Ectodermal cell (in vitro differentiated cells): Measurements from ENCODE around the gene LRRC74B. TPM values are rescaled to one million over a fixed set of nuclear protein-coding genes. Genes with fewer than 3 reads are reported as not detected.

Experiments
- H3K27ac ChIP-seq: 2 replicates; pipeline ENCODE4 v1.7.0; 2013; ENCODE audit warnings: mild to moderate bottlenecking, low read depth, low read length; ENCODE audit not compliant: insufficient read depth, poor library complexity, severe bottlenecking
- H3K27me3 ChIP-seq: 2 replicates; pipeline ENCODE4 v1.7.0; 2013; ENCODE audit warnings: mild to moderate bottlenecking, low read length; ENCODE audit not compliant: insufficient read depth, control insufficient read depth, poor library complexity, severe bottlenecking
- H3K36me3 ChIP-seq: one replicate; pipeline ENCODE4 v1.7.0; 2013; ENCODE audit warnings: low read length; ENCODE audit not compliant: control insufficient read depth, insufficient read depth
- H3K4me1 ChIP-seq: one replicate; pipeline ENCODE4 v1.7.0; 2013; ENCODE audit warnings: low read length; ENCODE audit not compliant: control insufficient read depth, insufficient read depth
- H3K4me3 ChIP-seq: 2 replicates; pipeline ENCODE4 v1.7.0; 2013; ENCODE audit warnings: low read depth, low read length, control low read depth; ENCODE audit not compliant: insufficient read depth
- H3K9me3 ChIP-seq: 2 replicates; pipeline ENCODE4 v1.7.0; 2013; ENCODE audit warnings: mild to moderate bottlenecking, low read length, moderate library complexity; ENCODE audit not compliant: control insufficient read depth
- WGBS, 2 experiments: methylation state at CpG; one replicate each; pipeline ENCODE4 v1.1.7; 2013; ENCODE audit warnings: missing lambda C conversion rate in 2 of 2; 5-methylcytosine and 5-hydroxymethylcytosine counted together
- polyA plus RNA-seq, 4 experiments: library from polyadenylated mRNA; stranded (reverse); fragments of 50-300 nt; gene quantifications; one replicate each; pipeline ENCODE4 v1.2.3, GENCODE V29; 2013

LRRC74B gene
- not detected for polyA plus RNA-seq (2013, experiment 1 of 4)
- not detected for polyA plus RNA-seq (2013, experiment 2 of 4)
- polyA plus RNA-seq (2013, experiment 3 of 4) = not detected
- polyA plus RNA-seq (2013, experiment 4 of 4) = not detected

- no peaks in the 10 kb centered on the region for H3K36me3 ChIP-seq
- H3K27ac ChIP-seq = peak within 1 kb of the TSS; percentile 57
- H3K9me3 ChIP-seq = no peaks in the 10 kb centered on the region
- 1% methylated on average over 47 of the region's 47 CpGs for WGBS, 2 experiments
- peak within 1 kb of the TSS; percentile 38 for H3K4me3 ChIP-seq
- H3K4me1 ChIP-seq = peaks cover 14% of the 10 kb centered on the region
- H3K27me3 ChIP-seq = peaks cover 3% of the 10 kb centered on the region
Observed at GRCh38 chr22:21045585-21046294, at the start of gene LRRC74B. LRRC74B (plus strand) TSS chr22:21045946; CDS start chr22:21045987, 41 bp downstream.

DNA sequence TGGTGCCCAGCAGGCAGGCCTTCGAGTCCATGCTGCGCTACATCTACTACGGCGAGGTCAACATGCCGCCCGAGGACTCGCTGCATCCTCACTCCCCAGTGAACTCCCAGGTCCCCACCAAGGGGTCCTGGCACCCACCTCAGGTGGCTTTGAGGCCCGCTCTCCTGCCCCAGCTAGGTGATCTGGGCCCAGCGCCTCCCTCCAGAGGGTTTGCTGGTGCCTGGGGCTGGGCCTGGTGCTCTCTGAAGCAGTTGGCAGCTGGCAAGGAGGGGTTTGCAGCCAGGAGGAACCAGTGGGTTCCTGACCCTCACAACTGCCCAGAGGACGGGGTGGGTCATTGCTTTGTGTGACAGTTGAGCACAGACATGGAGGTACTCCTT, 49.7 kb upstream of the LRRC74B start:
- no peak overlapping the region for H3K27ac ChIP-seq
- H3K4me3 ChIP-seq = no peak overlapping the region
- H3K36me3 ChIP-seq = peaks cover 4% of the 10 kb centered on the region
- WGBS, 2 experiments = 96% methylated on average over 10 of the region's 10 CpGs
- H3K4me1 ChIP-seq = peaks cover 10% of the 10 kb centered on the region
- no peaks in the 10 kb centered on the region for H3K9me3 ChIP-seq
- H3K27me3 ChIP-seq = no peaks in the 10 kb centered on the region

- 94 to 95% methylated on average over 27 of the region's 27 CpGs for WGBS, 2 experiments
- peaks cover 13% of the 10 kb centered on the region for H3K4me1 ChIP-seq
- H3K4me3 ChIP-seq = no peak overlapping the region
- peaks cover 4% of the 10 kb centered on the region for H3K36me3 ChIP-seq
- no peaks in the 10 kb centered on the region for H3K27me3 ChIP-seq
- H3K9me3 ChIP-seq = no peaks in the 10 kb centered on the region
- no peak overlapping the region for H3K27ac ChIP-seq
Observed at GRCh38 chr22:20996598-20997535, 48.9 kb upstream of the LRRC74B start.

DNA sequence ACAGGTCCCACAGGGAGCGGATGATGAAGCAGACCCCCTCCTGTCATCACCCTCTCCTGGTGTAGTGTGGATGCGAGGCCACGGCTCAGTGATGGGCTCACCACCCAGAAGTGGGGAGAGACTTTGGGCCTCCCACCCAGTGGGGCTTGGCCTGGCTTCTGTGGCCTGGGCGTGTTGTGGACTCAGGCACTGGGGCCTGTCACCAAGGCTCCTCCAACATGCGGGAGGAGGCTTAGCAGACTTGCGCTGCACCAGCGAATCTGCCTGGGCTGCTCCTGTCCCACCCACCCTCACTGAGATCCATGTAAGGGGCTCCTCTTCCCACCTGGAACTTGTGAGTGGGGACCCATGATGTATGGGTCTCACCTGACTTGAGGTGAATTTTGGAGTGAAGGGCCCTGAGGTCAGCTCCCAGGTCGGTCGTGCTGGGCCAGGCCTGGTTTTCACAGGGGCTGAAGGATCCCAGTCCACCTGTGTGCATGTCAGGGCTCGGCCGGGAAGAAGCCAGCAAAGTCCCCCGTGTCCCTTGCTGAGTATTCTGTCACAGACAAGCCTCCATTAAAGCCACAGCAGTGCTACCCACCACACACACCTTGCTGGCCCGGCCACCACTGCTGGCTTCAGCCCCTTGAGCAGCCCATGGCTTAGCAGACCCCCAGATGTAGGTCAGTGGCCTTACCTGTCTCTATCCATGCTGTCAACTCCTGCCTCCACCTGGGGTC, 48.0 kb upstream of the LRRC74B start:
- no peak overlapping the region for H3K4me3 ChIP-seq
- WGBS, 2 experiments = 91 to 94% methylated on average over 13 of the region's 13 CpGs
- H3K4me1 ChIP-seq = peaks cover 13% of the 10 kb centered on the region
- no peak overlapping the region for H3K27ac ChIP-seq
- H3K9me3 ChIP-seq = no peaks in the 10 kb centered on the region
- peaks cover 4% of the 10 kb centered on the region for H3K36me3 ChIP-seq
- no peaks in the 10 kb centered on the region for H3K27me3 ChIP-seq

GRCh38 chr22:20998411-20999336, 47.1 kb upstream of the LRRC74B start:
- Histone ChIP-seq H3K9me3 (no peaks in the 10 kb centered on the region), H3K4me3 (no peak overlapping the region), H3K27ac (no peak overlapping the region), H3K27me3 (no peaks in the 10 kb centered on the region), H3K4me1 (peaks cover 13% of the 10 kb centered on the region), H3K36me3 (peaks cover 4% of the 10 kb centered on the region)
- WGBS, 2 experiments = 80 to 82% methylated on average over 7 of the region's 7 CpGs

DNA sequence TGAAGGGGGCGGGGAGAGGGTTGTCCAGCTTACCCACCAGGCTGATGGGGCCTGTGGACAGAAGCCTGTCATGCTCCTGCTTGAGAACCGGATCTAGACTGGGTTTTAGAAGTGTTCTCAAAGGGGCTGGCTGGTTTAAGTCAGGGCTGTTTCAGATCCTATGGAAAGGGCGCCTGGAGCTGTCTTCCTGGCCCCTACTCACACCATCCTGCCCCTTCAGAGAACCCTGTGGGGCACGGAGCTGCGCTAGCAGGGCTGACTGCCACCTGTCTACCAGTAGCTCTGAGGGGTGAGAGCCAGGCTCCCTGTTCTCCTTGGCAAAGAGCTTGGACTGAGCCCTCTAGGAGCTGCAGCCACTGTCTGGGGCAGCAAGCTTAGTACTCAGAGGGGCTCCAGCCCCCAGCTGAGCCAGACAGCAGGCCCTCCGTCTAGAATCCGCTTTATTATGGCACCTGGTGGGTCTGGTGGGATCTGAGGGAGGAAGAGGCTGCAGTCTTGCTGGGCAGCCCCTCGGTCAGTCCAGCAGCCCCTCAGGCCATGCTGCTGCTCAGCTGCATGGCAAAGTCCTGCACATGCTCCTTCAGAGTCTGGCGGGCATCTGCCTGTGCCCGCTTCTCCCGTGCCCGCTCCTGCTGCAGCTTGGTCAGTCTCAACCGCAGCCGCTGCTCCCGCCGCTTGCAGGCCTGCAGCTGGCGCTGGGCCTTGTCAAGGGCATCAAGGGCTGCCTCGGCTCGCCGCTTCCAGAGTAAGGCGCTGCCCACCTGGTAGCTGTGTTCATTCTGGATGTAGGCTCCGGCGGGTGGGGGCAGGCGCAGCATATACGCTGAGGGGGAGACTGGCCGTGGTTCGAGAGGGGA, 46.2 kb upstream of the LRRC74B start:
- no peaks in the 10 kb centered on the region for H3K9me3 ChIP-seq
- peaks cover 13% of the 10 kb centered on the region for H3K4me1 ChIP-seq
- peaks cover 4% of the 10 kb centered on the region for H3K36me3 ChIP-seq
- 95 to 96% methylated on average over 27 of the region's 27 CpGs for WGBS, 2 experiments
- no peak overlapping the region for H3K4me3 ChIP-seq
- no peak overlapping the region for H3K27ac ChIP-seq
- no peaks in the 10 kb centered on the region for H3K27me3 ChIP-seq

GRCh38 chr22:21000207-21000986, 45.3 kb upstream of the LRRC74B start:
- WGBS, 2 experiments = 85 to 87% methylated on average over 22 of the region's 22 CpGs
- H3K27ac ChIP-seq = no peak overlapping the region
- peak overlapping the region; percentile 58 for H3K4me3 ChIP-seq

DNA sequence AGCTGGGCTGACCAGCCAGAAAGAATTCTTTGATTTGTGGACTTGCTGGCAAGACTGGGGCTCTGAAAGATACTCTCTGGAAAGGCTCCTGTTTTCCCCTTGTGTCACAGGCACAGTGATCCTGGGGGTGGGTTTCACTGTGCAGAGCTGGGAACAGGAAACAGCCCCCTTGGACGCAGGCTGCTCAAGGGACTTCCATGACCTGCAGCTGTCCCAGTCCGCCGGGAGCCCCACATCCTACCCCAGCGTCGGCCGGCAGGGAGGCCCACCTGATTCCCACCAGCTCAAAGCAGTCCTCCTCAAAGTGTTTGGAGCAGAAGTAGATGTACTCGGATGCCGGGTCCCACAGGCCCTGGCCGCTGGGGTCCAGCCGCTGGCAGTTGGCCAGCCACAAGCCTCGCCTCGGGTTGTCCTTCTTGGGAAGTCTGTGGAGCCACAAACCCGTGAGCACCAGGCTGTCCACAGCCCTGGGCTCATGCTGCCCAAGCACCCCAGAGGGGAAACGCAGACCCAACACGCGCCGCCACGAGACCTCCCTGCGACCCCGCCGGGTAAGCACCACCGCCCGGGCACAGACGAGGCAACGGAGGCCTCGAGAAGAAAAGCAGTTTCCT, 44.7 kb upstream of the LRRC74B start:
- peaks cover 4% of the 10 kb centered on the region for H3K36me3 ChIP-seq
- WGBS, 2 experiments = 22 to 24% methylated on average over 26 of the region's 26 CpGs
- H3K9me3 ChIP-seq = no peaks in the 10 kb centered on the region
- H3K4me1 ChIP-seq = peaks cover 13% of the 10 kb centered on the region
- no peaks in the 10 kb centered on the region for H3K27me3 ChIP-seq
- H3K27ac ChIP-seq = peak overlapping the region; percentile 85
- H3K4me3 ChIP-seq = peak overlapping the region; percentile 58

More at GRCh38 chr22:21000207-21000986, 45.3 kb upstream of the LRRC74B start:
- no peaks in the 10 kb centered on the region for H3K9me3 ChIP-seq
- H3K36me3 ChIP-seq = peaks cover 4% of the 10 kb centered on the region
- no peaks in the 10 kb centered on the region for H3K27me3 ChIP-seq
- H3K4me1 ChIP-seq = peaks cover 13% of the 10 kb centered on the region
